Fibroblast of the aortic adventitia (primary cell): ENCODE data around the gene TSACC. TPM values are rescaled to one million over a fixed set of nuclear protein-coding genes. Genes with fewer than 3 reads are reported as not detected.

ENCODE experiments used
- DNase-seq: peaks from one replicate; pipeline ENCODE4 v3.0.0-alpha.2; 2010; ENCODE audit warnings: low read depth
- H3K4me3 ChIP-seq: 2 replicates; pipeline ENCODE4 v1.5.1; 2011; ENCODE audit warnings: low read depth, mild to moderate bottlenecking, control low read depth, low read length, moderate library complexity
- total RNA-seq: library from RNA; depleted of rRNA; stranded (reverse); fragments of >200 nt; gene quantifications from 2 replicates; pipeline ENCODE4 v1.2.3, GENCODE V29; 2012; ENCODE audit warnings: low replicate concordance
- TF ChIP-seq, protein P1 (sequence below): IDR thresholded peaks from 2 replicates; pipeline ENCODE4 v1.5.1; 2011; ENCODE audit warnings: mild to moderate bottlenecking, low read length, control low read depth, inconsistent platforms; ENCODE audit not compliant: insufficient read depth

Gene TSACC
- total RNA-seq, 1 donor: not detected

DNA sequence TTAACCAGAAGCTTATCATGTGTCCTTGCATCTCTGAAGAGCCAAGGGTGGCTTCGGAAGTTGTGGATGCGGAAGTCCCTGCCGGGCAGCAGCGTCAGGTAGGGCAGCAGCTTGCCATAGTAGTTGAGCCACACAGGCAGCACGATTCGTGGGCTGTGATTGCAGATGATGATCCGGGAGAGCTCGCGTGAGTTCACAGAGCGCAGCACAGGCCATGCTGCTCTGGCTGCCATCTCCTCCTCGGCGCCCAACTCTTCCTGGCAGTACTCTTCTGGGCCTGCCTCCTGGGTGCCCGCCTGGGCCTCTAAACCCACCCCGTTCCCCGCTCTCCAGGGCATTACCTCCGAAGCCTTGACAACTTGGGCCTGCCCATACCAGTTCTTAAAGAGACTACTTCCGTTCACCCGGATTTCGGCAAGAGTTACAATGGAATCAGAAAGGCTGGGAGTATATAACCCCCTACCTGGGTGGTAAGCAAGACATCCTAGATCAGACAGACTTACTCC, 39.4 kb upstream of the TSACC start, which contains the start of gene VHLL:
VHLL (minus strand) TSS at position 456 of the 506 bp plus-strand sequence; CDS start at position 338, 118 bp downstream.
- no peak for DNase-seq
- TF ChIP-seq, protein P1, sequence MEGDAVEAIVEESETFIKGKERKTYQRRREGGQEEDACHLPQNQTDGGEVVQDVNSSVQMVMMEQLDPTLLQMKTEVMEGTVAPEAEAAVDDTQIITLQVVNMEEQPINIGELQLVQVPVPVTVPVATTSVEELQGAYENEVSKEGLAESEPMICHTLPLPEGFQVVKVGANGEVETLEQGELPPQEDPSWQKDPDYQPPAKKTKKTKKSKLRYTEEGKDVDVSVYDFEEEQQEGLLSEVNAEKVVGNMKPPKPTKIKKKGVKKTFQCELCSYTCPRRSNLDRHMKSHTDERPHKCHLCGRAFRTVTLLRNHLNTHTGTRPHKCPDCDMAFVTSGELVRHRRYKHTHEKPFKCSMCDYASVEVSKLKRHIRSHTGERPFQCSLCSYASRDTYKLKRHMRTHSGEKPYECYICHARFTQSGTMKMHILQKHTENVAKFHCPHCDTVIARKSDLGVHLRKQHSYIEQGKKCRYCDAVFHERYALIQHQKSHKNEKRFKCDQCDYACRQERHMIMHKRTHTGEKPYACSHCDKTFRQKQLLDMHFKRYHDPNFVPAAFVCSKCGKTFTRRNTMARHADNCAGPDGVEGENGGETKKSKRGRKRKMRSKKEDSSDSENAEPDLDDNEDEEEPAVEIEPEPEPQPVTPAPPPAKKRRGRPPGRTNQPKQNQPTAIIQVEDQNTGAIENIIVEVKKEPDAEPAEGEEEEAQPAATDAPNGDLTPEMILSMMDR: no peak
- H3K4me3 ChIP-seq: no peak within 1 kb of the TSS

DNA sequence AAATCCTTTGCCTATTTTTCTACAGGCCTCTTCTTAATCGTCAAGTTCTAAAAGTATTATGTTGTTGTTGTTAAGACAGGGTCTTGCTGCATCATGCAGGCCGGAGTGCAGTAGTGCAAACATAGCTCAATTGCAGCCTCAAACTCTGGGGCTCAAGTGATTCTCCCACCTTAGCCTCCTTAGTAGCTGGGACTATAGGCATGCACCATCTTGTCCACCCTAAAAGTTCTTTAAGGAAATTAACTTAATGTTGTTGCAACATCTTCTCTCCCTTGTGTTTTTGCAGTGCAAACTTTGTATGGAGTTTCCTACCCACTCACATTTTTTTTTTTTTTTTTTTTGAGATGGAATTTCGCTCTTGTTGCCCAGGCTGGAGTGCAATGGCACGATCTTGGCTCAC, 35.1 kb upstream of the TSACC start:
- DNase-seq: no peak
- TF ChIP-seq, protein P1: no peak
- H3K4me3 ChIP-seq: no peak overlapping the region

DNA sequence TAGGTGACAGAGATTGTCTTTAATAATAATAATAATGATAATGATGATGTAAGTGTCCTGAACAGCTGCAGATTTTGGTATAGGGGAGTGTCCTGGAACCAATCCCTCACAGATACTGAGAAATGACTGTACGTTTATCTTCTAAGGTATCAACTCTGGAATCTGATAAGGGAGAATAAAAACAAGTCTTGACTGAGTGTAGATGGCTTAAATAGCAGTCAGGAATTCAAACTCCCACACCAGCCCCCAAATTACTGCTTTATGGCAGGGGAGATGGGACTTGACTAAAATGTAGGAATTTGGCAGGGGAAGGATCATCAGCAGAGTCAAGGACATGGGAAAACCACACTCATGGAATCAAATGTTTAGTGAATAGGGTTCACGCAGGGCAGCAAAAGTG, 33.1 kb upstream of the TSACC start:
- DNase-seq: no peak
- TF ChIP-seq, protein P1: no peak

DNA sequence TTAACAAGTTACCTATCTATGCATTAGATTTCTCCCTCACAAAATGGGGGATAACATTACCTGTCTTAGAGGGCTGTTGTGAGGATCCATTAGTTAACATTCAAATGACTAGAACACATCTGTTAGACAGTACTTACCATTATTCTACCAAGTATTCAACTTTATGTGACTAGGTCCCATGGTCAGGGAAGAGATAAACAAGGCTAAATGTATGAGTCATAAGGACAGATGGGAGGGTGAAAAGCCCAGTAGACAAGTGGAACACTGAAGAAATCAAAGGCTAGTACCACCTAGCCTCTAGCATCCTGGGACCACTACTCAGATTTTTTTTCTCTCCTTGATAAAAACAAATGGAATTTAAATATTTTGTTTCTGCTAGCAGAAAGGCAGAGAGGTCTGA, 30.2 kb upstream of the TSACC start:
- TF ChIP-seq, protein P1: no peak
- H3K4me3 ChIP-seq: no peak overlapping the region
- peak; percentile 40 for DNase-seq

More for the DNA sequence above, 33.1 kb upstream of the TSACC start:
- H3K4me3 ChIP-seq: no peak overlapping the region

DNA sequence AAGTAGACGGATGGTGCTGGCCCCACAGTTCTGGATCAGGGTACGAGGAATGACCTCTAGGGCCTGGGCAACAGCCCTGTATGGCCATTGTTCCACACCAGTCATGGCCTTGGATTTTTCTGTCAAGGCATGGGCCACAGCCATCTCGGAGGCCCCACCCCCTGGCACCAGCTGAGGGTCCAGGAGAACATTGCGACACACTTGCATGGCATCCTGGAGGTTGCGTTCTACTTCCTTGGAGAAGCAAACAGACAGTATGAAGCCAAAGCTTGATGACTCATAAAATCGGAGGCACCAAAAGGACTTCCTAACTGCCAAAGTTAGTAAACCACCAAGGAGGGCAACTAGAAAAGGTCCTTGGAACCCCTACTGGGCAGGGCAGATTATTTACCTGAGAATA, 27.4 kb upstream of the TSACC start:
- TF ChIP-seq, protein P1: no peak
- no peak overlapping the region for H3K4me3 ChIP-seq
- peak; percentile 47 for DNase-seq

DNA sequence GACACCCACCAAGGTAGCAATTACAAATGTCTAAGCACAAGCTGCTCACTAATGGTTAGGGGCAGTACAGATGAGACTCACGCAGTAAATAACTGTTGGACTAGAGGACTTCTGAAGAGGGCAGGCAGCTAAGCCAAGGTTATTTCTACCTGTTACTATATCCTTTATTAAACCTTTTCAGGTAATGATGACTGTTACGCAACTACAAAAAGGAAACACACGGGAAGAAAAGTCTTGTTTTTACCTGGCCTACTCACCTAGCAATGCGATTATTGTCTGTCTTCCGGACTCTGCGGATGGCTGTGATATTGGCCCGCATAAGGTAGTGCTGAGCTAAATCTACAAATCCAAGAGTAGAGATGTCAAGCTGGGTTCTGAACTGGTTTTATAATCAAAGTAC, 21.4 kb upstream of the TSACC start:
- TF ChIP-seq, protein P1: no peak
- no peak overlapping the region for H3K4me3 ChIP-seq
- DNase-seq: no peak

DNA sequence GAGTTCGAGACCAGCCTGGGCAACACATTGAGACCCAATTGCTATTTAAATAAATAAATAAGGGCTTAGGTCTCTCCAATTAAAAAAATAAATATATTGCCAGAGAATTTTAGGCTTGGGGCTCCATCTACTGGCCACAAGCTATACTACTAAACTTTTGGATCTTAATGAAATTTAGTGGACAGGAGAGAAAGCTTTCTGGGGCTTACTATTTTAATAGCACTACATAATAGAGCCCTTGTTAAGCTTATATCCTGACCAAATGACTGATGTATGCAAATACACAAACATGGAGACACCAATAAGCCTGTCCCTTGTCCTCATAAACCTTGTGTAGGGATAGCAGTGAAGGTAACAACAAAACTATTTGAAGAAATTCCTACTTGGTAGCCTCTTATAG, 18.7 kb upstream of the TSACC start:
- TF ChIP-seq, protein P1: peak; percentile 51
- DNase-seq: peak; percentile 56
- no peak overlapping the region for H3K4me3 ChIP-seq
